WTC11 (cell line): ENCODE data around the gene KDM3B. TPM values are rescaled to one million over a fixed set of nuclear protein-coding genes. Genes with fewer than 3 reads are reported as not detected.
A peak's percentile ranks its signal among the peaks of the same experiment; 100 is the strongest.

Source experiments
- ATAC-seq: fragments of 200-7000 bp; cut with Tn5 transposase; 2 replicates; pipeline ENCODE4 v1.10.0; 2021; ENCODE audit warnings: mild to moderate bottlenecking, moderate library complexity
- CTCF ChIA-PET: fragments of 300-600 bp; sonication (Branson Sonifier 250); formaldehyde crosslinking; loops from one replicate; lab custom pipeline; 2021; ENCODE audit warnings: antibody characterized with exemption; lab: Charles Lee
- POLR2A ChIA-PET: fragments of 350-600 bp; sonication (Branson Sonifier 250); formaldehyde crosslinking; loops from one replicate; lab custom pipeline; 2021; ENCODE audit warnings: antibody characterized with exemption; lab: Charles Lee
- DNase-seq: peaks from one replicate; pipeline ENCODE4 v3.0.0; 2021; ENCODE audit warnings: low spot score
- H3K27ac Mint-ChIP-seq: 2 replicates; pipeline ENCODE4 v1.8.0; 2021; ENCODE audit warnings: mixed read lengths
- H3K27me3 Mint-ChIP-seq: 2 replicates; pipeline ENCODE4 v1.8.0; 2021; ENCODE audit warnings: low read depth, mild to moderate bottlenecking, moderate library complexity, mixed read lengths
- H3K36me3 Mint-ChIP-seq: 2 replicates; pipeline ENCODE4 v1.8.0; 2021; ENCODE audit warnings: mixed read lengths
- H3K4me1 Mint-ChIP-seq: 2 replicates; pipeline ENCODE4 v1.8.0; 2022; ENCODE audit warnings: mixed read lengths
- H3K4me3 Mint-ChIP-seq: 2 replicates; pipeline ENCODE4 v1.8.0; 2021; ENCODE audit warnings: mild to moderate bottlenecking, moderate library complexity, mixed read lengths
- H3K9me3 Mint-ChIP-seq: 2 replicates; pipeline ENCODE4 v1.8.0; 2021; ENCODE audit warnings: mixed read lengths
- ATF3 ChIP-seq: sonication (generic); formaldehyde crosslinking; conservative IDR thresholded peaks from 2 replicates; pipeline ENCODE4 v1.8.1; 2022; ENCODE audit warnings: mild to moderate bottlenecking, missing genetic modification reagents
- ATF6 ChIP-seq: sonication (generic); formaldehyde crosslinking; IDR thresholded peaks from 2 replicates; pipeline ENCODE4 v1.8.1; 2023; ENCODE audit warnings: mild to moderate bottlenecking, missing genetic modification reagents
- E2F1 ChIP-seq: sonication (generic); formaldehyde crosslinking; IDR thresholded peaks from 2 replicates; pipeline ENCODE4 v1.8.0; 2022; ENCODE audit warnings: mild to moderate bottlenecking, missing genetic modification reagents
- ELF4 ChIP-seq: sonication (generic); formaldehyde crosslinking; IDR thresholded peaks from 2 replicates; pipeline ENCODE4 v1.8.1; 2022; ENCODE audit warnings: low read depth, mild to moderate bottlenecking, moderate library complexity, missing genetic modification reagents
- FOXJ3 ChIP-seq: sonication (generic); formaldehyde crosslinking; IDR thresholded peaks from 2 replicates; pipeline ENCODE4 v1.9.0; 2021; ENCODE audit warnings: missing genetic modification reagents, mild to moderate bottlenecking, borderline replicate concordance
- FOXP4 ChIP-seq: sonication (generic); formaldehyde crosslinking; IDR thresholded peaks from 2 replicates; pipeline ENCODE4 v1.8.0; 2022; ENCODE audit warnings: mild to moderate bottlenecking, missing genetic modification reagents
- GTF2I ChIP-seq: fragments of 250-450 bp; sonication (Bioruptor Pico); conservative IDR thresholded peaks from 2 replicates; pipeline ENCODE4 v1.4.0; 2021; ENCODE audit warnings: mild to moderate bottlenecking
- IRF2 ChIP-seq: sonication (generic); formaldehyde crosslinking; IDR thresholded peaks from 2 replicates; pipeline ENCODE4 v1.8.0; 2022; ENCODE audit warnings: low read depth, missing genetic modification reagents, borderline replicate concordance
- KAT7 ChIP-seq: sonication (generic); formaldehyde crosslinking; IDR thresholded peaks from 2 replicates; pipeline ENCODE4 v1.8.1; 2023; ENCODE audit warnings: missing genetic modification reagents, mild to moderate bottlenecking, borderline replicate concordance
- MLX ChIP-seq: sonication (generic); formaldehyde crosslinking; IDR thresholded peaks from 2 replicates; pipeline ENCODE4 v1.8.1; 2023; ENCODE audit warnings: mild to moderate bottlenecking, missing genetic modification reagents, moderate library complexity
- NFATC4 ChIP-seq: fragments of 250-450 bp; sonication (Bioruptor Pico); IDR thresholded peaks from 2 replicates; pipeline ENCODE4 v1.9.0; 2021; ENCODE audit warnings: mild to moderate bottlenecking
- PRDM15 ChIP-seq: sonication (generic); formaldehyde crosslinking; IDR thresholded peaks from 2 replicates; pipeline ENCODE4 v1.8.0; 2022; ENCODE audit warnings: missing genetic modification reagents
- TCF7 ChIP-seq: sonication (generic); formaldehyde crosslinking; IDR thresholded peaks from 2 replicates; pipeline ENCODE4 v1.8.0; 2022; ENCODE audit warnings: mild to moderate bottlenecking, low read depth, missing genetic modification reagents, moderate library complexity
- USF1 ChIP-seq: sonication (generic); formaldehyde crosslinking; IDR thresholded peaks from 2 replicates; pipeline ENCODE4 v1.8.0; 2022; ENCODE audit warnings: mild to moderate bottlenecking, missing genetic modification reagents
- ZBTB21 ChIP-seq: sonication (generic); formaldehyde crosslinking; IDR thresholded peaks from 2 replicates; pipeline ENCODE4 v1.8.1; 2023; ENCODE audit warnings: mild to moderate bottlenecking, missing genetic modification reagents, borderline replicate concordance
- ZBTB43 ChIP-seq: sonication (generic); formaldehyde crosslinking; IDR thresholded peaks from 2 replicates; pipeline ENCODE4 v1.8.1; 2023; ENCODE audit warnings: mild to moderate bottlenecking, missing genetic modification reagents
- ZNF121 ChIP-seq: sonication (generic); formaldehyde crosslinking; IDR thresholded peaks from 2 replicates; pipeline ENCODE4 v1.8.0; 2023; ENCODE audit warnings: missing genetic modification reagents
- ZNF416 ChIP-seq: fragments of 250-450 bp; sonication (Bioruptor Pico); IDR thresholded peaks from 2 replicates; pipeline ENCODE4 v1.9.0; 2021; ENCODE audit warnings: mild to moderate bottlenecking, inconsistent platforms
- ZNF671 ChIP-seq: fragments of 250-450 bp; sonication (Bioruptor Pico); IDR thresholded peaks from 2 replicates; pipeline ENCODE4 v1.8.0; 2021; ENCODE audit warnings: mild to moderate bottlenecking
- total RNA-seq: library from RNA; stranded (reverse); gene quantifications from 3 replicates; pipeline ENCODE4 v1.2.3, GENCODE V29; 2021
- TF ChIP-seq, protein P1 (sequence below): sonication (generic); formaldehyde crosslinking; IDR thresholded peaks from 2 replicates; pipeline ENCODE4 v1.8.1; 2023; ENCODE audit warnings: mild to moderate bottlenecking, moderate library complexity, missing genetic modification reagents

Gene KDM3B
- total RNA-seq, 1 experiment from 2014 or later = 87.9 TPM

- Mint-ChIP-seq H3K27ac (peak overlapping the region; percentile 32; the same call in 1 of the 2 replicates), H3K27me3 (no peaks in the 10 kb centered on the region), H3K4me3 (no peak overlapping the region), H3K4me1 (no peaks in the 10 kb centered on the region), H3K9me3 (no peaks in the 10 kb centered on the region), H3K36me3 (peaks cover 33% of the 10 kb centered on the region)
- CTCF ChIA-PET = no interaction called here
- ATAC-seq (no peak), DNase-seq (no peak)
- no peak for TF ChIP-seq ATF3 (CRISPR knock-in tag)
- no peak for TF ChIP-seq FOXJ3 (CRISPR knock-in tag)
- no peak for TF ChIP-seq MLX (CRISPR knock-in tag)
- TF ChIP-seq ZNF416 (CRISPR knock-in tag) = no peak
- TF ChIP-seq ZBTB43 (CRISPR knock-in tag) = no peak
- TF ChIP-seq E2F1 (CRISPR knock-in tag) = no peak
- TF ChIP-seq, protein P1, sequence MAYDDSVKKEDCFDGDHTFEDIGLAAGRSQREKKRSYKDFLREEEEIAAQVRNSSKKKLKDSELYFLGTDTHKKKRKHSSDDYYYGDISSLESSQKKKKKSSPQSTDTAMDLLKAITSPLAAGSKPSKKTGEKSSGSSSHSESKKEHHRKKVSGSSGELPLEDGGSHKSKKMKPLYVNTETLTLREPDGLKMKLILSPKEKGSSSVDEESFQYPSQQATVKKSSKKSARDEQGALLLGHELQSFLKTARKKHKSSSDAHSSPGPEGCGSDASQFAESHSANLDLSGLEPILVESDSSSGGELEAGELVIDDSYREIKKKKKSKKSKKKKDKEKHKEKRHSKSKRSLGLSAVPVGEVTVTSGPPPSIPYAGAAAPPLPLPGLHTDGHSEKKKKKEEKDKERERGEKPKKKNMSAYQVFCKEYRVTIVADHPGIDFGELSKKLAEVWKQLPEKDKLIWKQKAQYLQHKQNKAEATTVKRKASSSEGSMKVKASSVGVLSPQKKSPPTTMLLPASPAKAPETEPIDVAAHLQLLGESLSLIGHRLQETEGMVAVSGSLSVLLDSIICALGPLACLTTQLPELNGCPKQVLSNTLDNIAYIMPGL = no peak
- TF ChIP-seq ZBTB21 (CRISPR knock-in tag) = no peak
- no peak for TF ChIP-seq ZNF671
- TF ChIP-seq USF1 (CRISPR knock-in tag) = no peak
- TF ChIP-seq ZNF121 (CRISPR knock-in tag) = no peak
- no peak for TF ChIP-seq PRDM15 (CRISPR knock-in tag)
- no peak for TF ChIP-seq TCF7
- POLR2A ChIA-PET = interaction anchor here (1.9 kb wide), 1 partner anchor 16 kb away, joined by 11 read pairs; the partner anchor contains the start of gene CDC25C
Measured at GRCh38 chr5:138315751-138316278, 36.7 kb upstream of the KDM3B start.

- Mint-ChIP-seq H3K4me1 (no peaks in the 10 kb centered on the region), H3K27ac (peak overlapping the region; percentile 32; the same call in 1 of the 2 replicates), H3K9me3 (no peaks in the 10 kb centered on the region), H3K4me3 (no peak overlapping the region), H3K27me3 (no peaks in the 10 kb centered on the region), H3K36me3 (peaks cover 33% of the 10 kb centered on the region)
- ChIA-PET CTCF (interaction anchor here (1.0 kb wide), 1 partner anchor 36 kb away, joined by 6 read pairs; the partner anchor contains the start of gene KDM3B), POLR2A (interaction anchor here (1.3 to 1.9 kb wide), 2 partner anchors 15 to 38 kb away, joined by 3 to 11 read pairs; partner anchors contain the start of gene CDC25C)
- ATAC-seq = peak; percentile 97
- DNase-seq = peak; percentile 27
- TF ChIP-seq ATF6 (CRISPR knock-in tag) (no peak), FOXP4 (CRISPR knock-in tag) (no peak), ELF4 (no peak), KAT7 (CRISPR knock-in tag) (no peak), GTF2I (CRISPR knock-in tag) (no peak), IRF2 (CRISPR knock-in tag) (no peak), ATF3 (CRISPR knock-in tag) (no peak), NFATC4 (CRISPR knock-in tag) (no peak)
Measured at GRCh38 chr5:138316355-138316754, 36.1 kb upstream of the KDM3B start.
